ENCODE measurements around the gene SHISA7. TPM values are rescaled to one million over a fixed set of nuclear protein-coding genes. Genes with fewer than 3 reads are reported as not detected.

The SHISA7 gene
- total RNA-seq, 4 donors from 2014 or later, result under 0.01 to 0.13 TPM; not detected in 2

- no peaks in the 10 kb centered on the region for H3K9me3 ChIP-seq
- no peaks in the 10 kb centered on the region for H3K27me3 ChIP-seq
- 68% methylated on average over 7 of the region's 8 CpGs for WGBS
- no peak for TF ChIP-seq EP300 (IDR thresholded peaks at IDR 0.05)
- no peak for TF ChIP-seq POLR2AphosphoS5 (IDR thresholded peaks at IDR 0.05)
- no peak for TF ChIP-seq POLR2A (IDR thresholded peaks at IDR 0.05; ENCODE audit: low read depth)
- no peak for TF ChIP-seq CTCF (IDR thresholded peaks at IDR 0.05)
- H3K4me3 ChIP-seq, result no peak overlapping the region
- H3K4me1 ChIP-seq, result peaks cover 11 to 38% (median 33%) of the 10 kb centered on the region in 4 donors
- H3K27ac ChIP-seq (replicated peaks in 1 of 4), result peak overlapping the region; percentile 93 to 97 (median 95)
- H3K36me3 ChIP-seq, result peaks cover under 1 to 25% (median 17%) of the 10 kb centered on the region in 4 donors
- DNase-seq (ENCODE audit: extremely low spot score), result no peak
- intact Hi-C loops (cut with DNase I), result no loop called here
Measured at GRCh38 chr19:55459551-55459949, 16.4 kb upstream of the SHISA7 start.

GRCh38 chr19:55457683-55458457 lies 14.8 kb upstream of the SHISA7 start:
- TF ChIP-seq POLR2AphosphoS5 (IDR thresholded peaks at IDR 0.05), result no peak
- TF ChIP-seq CTCF (IDR thresholded peaks at IDR 0.05), result no peak
- Histone ChIP-seq H3K9me3 (no peaks in the 10 kb centered on the region), H3K4me3 (no peak overlapping the region), H3K4me1 (peaks cover 11 to 41% (median 37%) of the 10 kb centered on the region in 4 donors), H3K27me3 (peaks cover 0 to 3% (median 0%) of the 10 kb centered on the region in 4 donors), H3K36me3 (peaks cover 5 to 32% (median 17%) of the 10 kb centered on the region in 4 donors), H3K27ac (replicated peaks in 1 of 4) (no peak overlapping the region)
- DNase-seq (ENCODE audit: extremely low spot score), result no peak
- 78% methylated on average over 16 of the region's 16 CpGs for WGBS
- intact Hi-C loops (cut with DNase I), result no loop called here

- WGBS, result 91% methylated on average over 11 of the region's 14 CpGs
- Histone ChIP-seq H3K4me3 (no peak overlapping the region), H3K27ac (replicated peaks in 1 of 4) (no peak overlapping the region), H3K9me3 (no peaks in the 10 kb centered on the region), H3K4me1 (peaks cover 19 to 46% (median 44%) of the 10 kb centered on the region in 4 donors), H3K27me3 (peaks cover 5 to 19% (median 11%) of the 10 kb centered on the region in 4 donors), H3K36me3 (peaks cover 5 to 32% (median 17%) of the 10 kb centered on the region in 4 donors)
- TF ChIP-seq CTCF (IDR thresholded peaks at IDR 0.05) (no peak), POLR2A (IDR thresholded peaks at IDR 0.05; ENCODE audit: low read depth) (no peak), EP300 (IDR thresholded peaks at IDR 0.05) (no peak), POLR2AphosphoS5 (IDR thresholded peaks at IDR 0.05) (no peak)
- intact Hi-C loops (cut with DNase I), result no loop called here
- DNase-seq (ENCODE audit: extremely low spot score), result no peak
Measured at GRCh38 chr19:55456347-55456746, 13.2 kb upstream of the SHISA7 start.

- Histone ChIP-seq H3K27ac (replicated peaks in 1 of 4) (no peak overlapping the region), H3K4me1 (peaks cover 15 to 45% (median 42%) of the 10 kb centered on the region in 4 donors), H3K9me3 (no peaks in the 10 kb centered on the region), H3K4me3 (no peak overlapping the region), H3K27me3 (peaks cover 5 to 25% (median 16%) of the 10 kb centered on the region in 4 donors), H3K36me3 (peaks cover 5 to 32% (median 17%) of the 10 kb centered on the region in 4 donors)
- intact Hi-C loops (cut with DNase I), result no loop called here
- 78% methylated on average over 10 of the region's 11 CpGs for WGBS
- DNase-seq (ENCODE audit: extremely low spot score), result no peak
- TF ChIP-seq POLR2A (IDR thresholded peaks at IDR 0.05; ENCODE audit: low read depth) (no peak), EP300 (IDR thresholded peaks at IDR 0.05) (no peak), CTCF (IDR thresholded peaks at IDR 0.05) (no peak), POLR2AphosphoS5 (IDR thresholded peaks at IDR 0.05) (no peak)
Measured at GRCh38 chr19:55455576-55456235, 12.6 kb upstream of the SHISA7 start.

All from esophagus muscularis mucosa (tissue), 4 donors.